CD4-positive, alpha-beta T cell treated with Interleukin-6 at 100 ng/mL for 8 hours (primary cell): Measurements from ENCODE around the gene SOWAHD.
"Not testable (repeated sequence)": the region's sequence is repeated elsewhere in the genome, so short reads cannot be mapped to it uniquely, and the experiment has no call there.

Experiments used
- DNase-seq: peaks from one replicate; pipeline ENCODE4 v3.0.0-alpha.2; 2020; ENCODE audit warnings: mixed read lengths, low spot score

The SOWAHD gene

GRCh38 chrX:119759248-119759766 lies 919 bp downstream of the SOWAHD start:
- DNase-seq: no peak

GRCh38 chrX:119760026-119760877 lies 1.9 kb downstream of the SOWAHD start:
- no peak for DNase-seq

GRCh38 chrX:119762718-119763117 lies 4.3 kb downstream of the SOWAHD start:
- DNase-seq: no peak

- DNase-seq: no peak
Measured at GRCh38 chrX:119763181-119763580, 4.8 kb downstream of the SOWAHD start.

- DNase-seq: no peak
Measured at GRCh38 chrX:119763836-119764387, 5.5 kb downstream of the SOWAHD start.

- DNase-seq: not testable (repeated sequence)
Measured at GRCh38 chrX:119768436-119768835, 10.0 kb downstream of the SOWAHD start.

GRCh38 chrX:119769388-119769787 lies 11.0 kb downstream of the SOWAHD start:
- not testable (repeated sequence) for DNase-seq

GRCh38 chrX:119775517-119776238 lies 17.3 kb downstream of the SOWAHD start:
- no peak for DNase-seq

GRCh38 chrX:119778829-119779228 lies 20.4 kb downstream of the SOWAHD start:
- no peak for DNase-seq

GRCh38 chrX:119783026-119783425 lies 24.6 kb downstream of the SOWAHD start:
- no peak for DNase-seq

- peak; percentile 31 for DNase-seq
Measured at GRCh38 chrX:119784747-119785446, 26.5 kb downstream of the SOWAHD start.

GRCh38 chrX:119790977-119791436 lies 32.6 kb downstream of the SOWAHD start:
- DNase-seq: peak; percentile 22

- peak; percentile 79 for DNase-seq
Measured at GRCh38 chrX:119791437-119792231, 33.2 kb downstream of the SOWAHD start, which contains the start of gene RPL39. Gene RPL39, minus strand, starts transcription at chrX:119791630. Its CDS starts 54 bp downstream, at chrX:119791576.

- no peak for DNase-seq
Measured at GRCh38 chrX:119801253-119802221, 43.1 kb downstream of the SOWAHD start.

- DNase-seq: no peak
Measured at GRCh38 chrX:119802546-119802945, 44.2 kb downstream of the SOWAHD start.

- DNase-seq: not testable (repeated sequence)
Measured at GRCh38 chrX:119808461-119808860, 50.1 kb downstream of the SOWAHD start.

- no peak for DNase-seq
Measured at GRCh38 chrX:119809185-119809666, 50.8 kb downstream of the SOWAHD start.
